ENCODE results near the gene PDZD2.

Gene PDZD2

GRCh38 chr5:31706186-31706585, 67.3 kb downstream of the PDZD2 start:
- DNase-seq (ENCODE audit: low spot score), result no peak
- TF ChIP-seq CTCF (IDR thresholded peaks at IDR 0.05; ENCODE audit: extremely low read depth, insufficient read depth, missing control alignments), result no peak
- in situ Hi-C loops (cut with MboI; ENCODE audit: low pct_unique_long_range_greater_than_20kb, low sequenced_read_pairs, unreplicated experiment), result no loop called here

- in situ Hi-C loops (cut with MboI; ENCODE audit: low pct_unique_long_range_greater_than_20kb, low sequenced_read_pairs, unreplicated experiment), result no loop called here
- TF ChIP-seq CTCF (IDR thresholded peaks at IDR 0.05; ENCODE audit: extremely low read depth, insufficient read depth, missing control alignments), result no peak
- DNase-seq (ENCODE audit: low spot score), result no peak
These were observed 68.4 kb downstream of the PDZD2 start for GRCh38 chr5:31707329-31707728.

GRCh38 chr5:31708089-31708488, 69.2 kb downstream of the PDZD2 start:
- no peak for TF ChIP-seq CTCF (IDR thresholded peaks at IDR 0.05; ENCODE audit: extremely low read depth, insufficient read depth, missing control alignments)
- DNase-seq (ENCODE audit: low spot score), result no peak
- in situ Hi-C loops (cut with MboI; ENCODE audit: low pct_unique_long_range_greater_than_20kb, low sequenced_read_pairs, unreplicated experiment), result no loop called here

- TF ChIP-seq CTCF (IDR thresholded peaks at IDR 0.05; ENCODE audit: extremely low read depth, insufficient read depth, missing control alignments), result no peak
- DNase-seq (ENCODE audit: low spot score), result no peak
- in situ Hi-C loops (cut with MboI; ENCODE audit: low pct_unique_long_range_greater_than_20kb, low sequenced_read_pairs, unreplicated experiment), result no loop called here
These were observed 72.4 kb downstream of the PDZD2 start for GRCh38 chr5:31711363-31711762.

- no peak for TF ChIP-seq CTCF (IDR thresholded peaks at IDR 0.05; ENCODE audit: extremely low read depth, insufficient read depth, missing control alignments)
- in situ Hi-C loops (cut with MboI; ENCODE audit: low pct_unique_long_range_greater_than_20kb, low sequenced_read_pairs, unreplicated experiment), result no loop called here
- DNase-seq (ENCODE audit: low spot score), result no peak
These were observed 73.1 kb downstream of the PDZD2 start for GRCh38 chr5:31711935-31712592.

GRCh38 chr5:31717561-31717960, 78.6 kb downstream of the PDZD2 start:
- no peak for DNase-seq (ENCODE audit: low spot score)
- TF ChIP-seq CTCF (IDR thresholded peaks at IDR 0.05; ENCODE audit: extremely low read depth, insufficient read depth, missing control alignments), result no peak
- in situ Hi-C loops (cut with MboI; ENCODE audit: low pct_unique_long_range_greater_than_20kb, low sequenced_read_pairs, unreplicated experiment), result no loop called here

All from GM13977 (cell line).